ENCODE measurements around the gene VWA2.

DNA sequence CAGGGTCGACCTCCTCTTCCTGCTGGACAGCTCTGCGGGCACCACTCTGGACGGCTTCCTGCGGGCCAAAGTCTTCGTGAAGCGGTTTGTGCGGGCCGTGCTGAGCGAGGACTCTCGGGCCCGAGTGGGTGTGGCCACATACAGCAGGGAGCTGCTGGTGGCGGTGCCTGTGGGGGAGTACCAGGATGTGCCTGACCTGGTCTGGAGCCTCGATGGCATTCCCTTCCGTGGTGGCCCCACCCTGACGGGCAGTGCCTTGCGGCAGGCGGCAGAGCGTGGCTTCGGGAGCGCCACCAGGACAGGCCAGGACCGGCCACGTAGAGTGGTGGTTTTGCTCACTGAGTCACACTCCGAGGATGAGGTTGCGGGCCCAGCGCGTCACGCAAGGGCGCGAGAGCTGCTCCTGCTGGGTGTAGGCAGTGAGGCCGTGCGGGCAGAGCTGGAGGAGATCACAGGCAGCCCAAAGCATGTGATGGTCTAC, 46.9 kb downstream of the VWA2 start:
- TF ChIP-seq POLR2A (IDR thresholded peaks at IDR 0.05; ENCODE audit: low read depth, low read length) (no peak), ZSCAN29 (IDR thresholded peaks at IDR 0.05) (no peak), POLR2AphosphoS5 (IDR thresholded peaks at IDR 0.05; ENCODE audit: low read length) (no peak), EGR1 (IDR thresholded peaks at IDR 0.05; ENCODE audit: borderline replicate concordance in 1 of 2, low read depth in 2 of 2, low read length in 2 of 2) (no peak)
- TF ChIP-seq, protein P1, sequence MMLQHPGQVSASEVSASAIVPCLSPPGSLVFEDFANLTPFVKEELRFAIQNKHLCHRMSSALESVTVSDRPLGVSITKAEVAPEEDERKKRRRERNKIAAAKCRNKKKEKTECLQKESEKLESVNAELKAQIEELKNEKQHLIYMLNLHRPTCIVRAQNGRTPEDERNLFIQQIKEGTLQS (IDR thresholded peaks at IDR 0.05; ENCODE audit: borderline replicate concordance, extremely low read depth, low read depth, low read length): no peak
- TF ChIP-seq, protein P2, sequence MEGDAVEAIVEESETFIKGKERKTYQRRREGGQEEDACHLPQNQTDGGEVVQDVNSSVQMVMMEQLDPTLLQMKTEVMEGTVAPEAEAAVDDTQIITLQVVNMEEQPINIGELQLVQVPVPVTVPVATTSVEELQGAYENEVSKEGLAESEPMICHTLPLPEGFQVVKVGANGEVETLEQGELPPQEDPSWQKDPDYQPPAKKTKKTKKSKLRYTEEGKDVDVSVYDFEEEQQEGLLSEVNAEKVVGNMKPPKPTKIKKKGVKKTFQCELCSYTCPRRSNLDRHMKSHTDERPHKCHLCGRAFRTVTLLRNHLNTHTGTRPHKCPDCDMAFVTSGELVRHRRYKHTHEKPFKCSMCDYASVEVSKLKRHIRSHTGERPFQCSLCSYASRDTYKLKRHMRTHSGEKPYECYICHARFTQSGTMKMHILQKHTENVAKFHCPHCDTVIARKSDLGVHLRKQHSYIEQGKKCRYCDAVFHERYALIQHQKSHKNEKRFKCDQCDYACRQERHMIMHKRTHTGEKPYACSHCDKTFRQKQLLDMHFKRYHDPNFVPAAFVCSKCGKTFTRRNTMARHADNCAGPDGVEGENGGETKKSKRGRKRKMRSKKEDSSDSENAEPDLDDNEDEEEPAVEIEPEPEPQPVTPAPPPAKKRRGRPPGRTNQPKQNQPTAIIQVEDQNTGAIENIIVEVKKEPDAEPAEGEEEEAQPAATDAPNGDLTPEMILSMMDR (IDR thresholded peaks at IDR 0.05 in 2 of 3, conservative IDR thresholded peaks at IDR 0.05 in 1 of 3; ENCODE audit: control insufficient read depth in 2 of 3, extremely low read depth in 1 of 3, insufficient read depth in 1 of 3, low read depth in 3 of 3, low read length in 3 of 3): no peak
